ENCODE results near the gene CACNA1I.

- TF ChIP-seq CTCF (IDR thresholded peaks at IDR 0.05) (no peak), POLR2AphosphoS5 (IDR thresholded peaks at IDR 0.05) (no peak), EP300 (IDR thresholded peaks at IDR 0.05) (no peak), POLR2A (IDR thresholded peaks at IDR 0.05; ENCODE audit: low read depth) (no peak)
Measured at GRCh38 chr22:39731881-39732555, 161.5 kb downstream of the CACNA1I start.

All from esophagus muscularis mucosa (tissue), 4 donors.